HEK293T (cell line): ENCODE data around the gene CTDP1.

Experiments used
- BHLHE40 ChIP-seq: fragments of 450-650 bp; IDR thresholded peaks from 2 replicates; pipeline ENCODE4 v1.6.1; 2016; ENCODE audit warnings: mild to moderate bottlenecking, moderate library complexity, borderline replicate concordance
- CTBP1 ChIP-seq: fragments of 450-650 bp; IDR thresholded peaks from 2 replicates; pipeline ENCODE4 v1.6.1; 2016; ENCODE audit warnings: borderline replicate concordance
- FOXK2 ChIP-seq: fragments of 450-650 bp; IDR thresholded peaks from 2 replicates; pipeline ENCODE4 v1.6.1; 2016; ENCODE audit warnings: mild to moderate bottlenecking
- L3MBTL2 ChIP-seq: fragments of 450-650 bp; conservative IDR thresholded peaks from 2 replicates; pipeline ENCODE4 v1.6.1; 2016; ENCODE audit warnings: mild to moderate bottlenecking
- SP1 ChIP-seq: fragments of 450-650 bp; IDR thresholded peaks from 2 replicates; pipeline ENCODE4 v1.6.1; 2017
- ZNF384 ChIP-seq: fragments of 450-650 bp; IDR thresholded peaks from 2 replicates; pipeline ENCODE4 v1.6.1; 2016

- TF ChIP-seq BHLHE40 (no peak), L3MBTL2 (no peak), CTBP1 (no peak), ZNF384 (no peak), SP1 (no peak), FOXK2 (no peak)
Observed at GRCh38 chr18:79760881-79761280, 81.3 kb downstream of the CTDP1 start.
